Putamen (tissue), 1 donor: ENCODE data around the gene MAX.

ENCODE experiments used
- DNase-seq: peaks from one replicate; pipeline ENCODE4 v3.0.0-alpha.2; 2016; ENCODE audit warnings: low spot score

The MAX gene

GRCh38 chr14:65072937-65073336 lies 29.4 kb downstream of the MAX start:
- DNase-seq, result no peak

- no peak for DNase-seq
Measured at GRCh38 chr14:65072256-65072655, 30.1 kb downstream of the MAX start.

GRCh38 chr14:65071544-65071943 lies 30.8 kb downstream of the MAX start:
- no peak for DNase-seq

GRCh38 chr14:65070471-65070976 lies 31.8 kb downstream of the MAX start:
- no peak for DNase-seq

GRCh38 chr14:65069874-65070413 lies 32.4 kb downstream of the MAX start:
- DNase-seq, result no peak

- DNase-seq, result no peak
Measured at GRCh38 chr14:65065719-65066118, 36.6 kb downstream of the MAX start.

GRCh38 chr14:65062096-65063075 lies 39.9 kb downstream of the MAX start:
- DNase-seq, result no peak

GRCh38 chr14:65057695-65058094 lies 44.6 kb downstream of the MAX start:
- DNase-seq, result no peak

- DNase-seq, result no peak
Measured at GRCh38 chr14:65054471-65055085, 47.7 kb downstream of the MAX start.

- no peak for DNase-seq
Measured at GRCh38 chr14:65053466-65053865, 48.9 kb downstream of the MAX start.

GRCh38 chr14:65052832-65053231 lies 49.5 kb downstream of the MAX start:
- DNase-seq, result no peak

- DNase-seq, result no peak
Measured at GRCh38 chr14:65045709-65046108, 56.6 kb downstream of the MAX start.

GRCh38 chr14:65045006-65045405 lies 57.3 kb downstream of the MAX start:
- DNase-seq, result no peak

- DNase-seq, result peak; percentile 39
Measured at GRCh38 chr14:65044596-65044959, 57.7 kb downstream of the MAX start.

- DNase-seq, result no peak
Measured at GRCh38 chr14:65043893-65044595, 58.3 kb downstream of the MAX start.

GRCh38 chr14:65042731-65043372 lies 59.5 kb downstream of the MAX start:
- no peak for DNase-seq

- no peak for DNase-seq
Measured at GRCh38 chr14:65042296-65042695, 60.0 kb downstream of the MAX start.

- no peak for DNase-seq
Measured at GRCh38 chr14:65041434-65041915, 60.8 kb downstream of the MAX start.

- no peak for DNase-seq
Measured at GRCh38 chr14:65040666-65041433, 61.5 kb downstream of the MAX start.

GRCh38 chr14:65038966-65039365 lies 63.4 kb downstream of the MAX start:
- DNase-seq, result no peak

GRCh38 chr14:65035049-65035448 lies 67.3 kb downstream of the MAX start:
- no peak for DNase-seq
